Measurements from ENCODE around the gene SPSB1.

DNA sequence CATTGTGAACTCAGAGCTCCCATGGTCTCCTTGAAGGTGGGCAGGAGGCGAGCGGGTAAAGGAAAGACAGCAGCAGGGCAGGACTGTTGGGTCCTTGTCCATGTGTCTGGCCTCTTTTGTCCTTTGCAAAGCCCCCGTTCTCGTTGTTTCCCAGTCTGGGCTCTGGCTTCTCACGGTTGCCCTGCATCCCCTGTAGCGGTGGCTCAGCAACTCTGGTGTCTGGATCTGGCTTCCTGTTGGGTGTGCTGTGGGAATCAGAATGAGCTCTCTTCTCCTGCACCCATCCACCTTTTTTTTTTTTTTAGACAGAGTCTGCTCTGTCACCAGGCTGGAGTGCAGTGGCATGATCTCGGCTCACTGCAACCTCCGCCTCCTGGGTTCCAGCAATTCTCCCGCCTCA is 47.0 kb upstream of the SPSB1 start:
- TF ChIP-seq, protein P1, sequence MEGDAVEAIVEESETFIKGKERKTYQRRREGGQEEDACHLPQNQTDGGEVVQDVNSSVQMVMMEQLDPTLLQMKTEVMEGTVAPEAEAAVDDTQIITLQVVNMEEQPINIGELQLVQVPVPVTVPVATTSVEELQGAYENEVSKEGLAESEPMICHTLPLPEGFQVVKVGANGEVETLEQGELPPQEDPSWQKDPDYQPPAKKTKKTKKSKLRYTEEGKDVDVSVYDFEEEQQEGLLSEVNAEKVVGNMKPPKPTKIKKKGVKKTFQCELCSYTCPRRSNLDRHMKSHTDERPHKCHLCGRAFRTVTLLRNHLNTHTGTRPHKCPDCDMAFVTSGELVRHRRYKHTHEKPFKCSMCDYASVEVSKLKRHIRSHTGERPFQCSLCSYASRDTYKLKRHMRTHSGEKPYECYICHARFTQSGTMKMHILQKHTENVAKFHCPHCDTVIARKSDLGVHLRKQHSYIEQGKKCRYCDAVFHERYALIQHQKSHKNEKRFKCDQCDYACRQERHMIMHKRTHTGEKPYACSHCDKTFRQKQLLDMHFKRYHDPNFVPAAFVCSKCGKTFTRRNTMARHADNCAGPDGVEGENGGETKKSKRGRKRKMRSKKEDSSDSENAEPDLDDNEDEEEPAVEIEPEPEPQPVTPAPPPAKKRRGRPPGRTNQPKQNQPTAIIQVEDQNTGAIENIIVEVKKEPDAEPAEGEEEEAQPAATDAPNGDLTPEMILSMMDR (IDR thresholded peaks at IDR 0.05) = no peak
- TF ChIP-seq POLR2A (IDR thresholded peaks at IDR 0.05) (no peak), POLR2AphosphoS5 (IDR thresholded peaks at IDR 0.05) (no peak)
